DMS153 (cell line): ENCODE results near the gene TOM1L2.

Source experiments
- DNase-seq: peaks from one replicate; lab custom pipeline; 2025; lab: John Stamatoyannopoulos, UW

TOM1L2 gene

DNA sequence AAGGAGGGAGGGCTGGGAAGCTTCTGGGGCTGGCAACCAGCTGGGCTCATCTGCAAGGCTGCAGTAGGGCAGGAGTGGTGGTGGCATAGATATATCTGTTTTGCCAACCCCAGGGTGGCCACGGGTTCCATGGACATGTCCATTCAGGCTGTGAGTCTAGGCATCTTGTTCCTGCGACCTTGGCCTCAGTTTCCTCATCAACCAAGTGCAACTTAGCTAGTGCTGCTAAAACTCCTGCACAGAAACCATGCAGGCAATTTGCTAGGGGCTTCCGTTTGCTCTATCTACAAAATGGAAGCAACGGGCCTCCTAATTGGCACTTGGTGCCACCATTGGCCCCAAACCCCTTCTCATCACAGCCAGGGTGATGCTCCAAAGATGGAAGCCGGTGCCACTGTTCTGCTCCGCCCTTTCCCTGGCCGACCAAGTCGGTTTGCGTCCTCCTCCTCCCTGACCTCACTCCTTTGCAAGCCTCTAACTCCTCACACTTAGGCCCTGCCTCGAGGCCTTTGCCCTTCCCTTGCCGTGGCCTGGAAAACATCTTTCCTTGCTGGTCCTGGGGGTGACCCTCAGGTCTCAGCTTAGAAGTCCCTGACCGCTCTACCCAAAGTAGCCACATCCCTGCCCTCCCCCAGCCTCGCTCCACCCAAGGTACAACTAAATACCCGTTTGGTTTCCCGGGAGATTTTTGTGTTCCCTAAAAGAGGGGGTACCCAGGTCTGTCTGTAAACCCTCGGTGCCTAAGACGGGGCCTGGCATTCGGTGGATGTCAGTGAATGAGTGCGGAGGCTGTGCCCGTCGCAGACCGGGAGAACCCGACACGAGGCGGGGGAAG is 136.6 kb downstream of the TOM1L2 start:
- no peak for DNase-seq

GRCh38 chr17:17834974-17835373 is 137.2 kb downstream of the TOM1L2 start:
- DNase-seq, result no peak

DNA sequence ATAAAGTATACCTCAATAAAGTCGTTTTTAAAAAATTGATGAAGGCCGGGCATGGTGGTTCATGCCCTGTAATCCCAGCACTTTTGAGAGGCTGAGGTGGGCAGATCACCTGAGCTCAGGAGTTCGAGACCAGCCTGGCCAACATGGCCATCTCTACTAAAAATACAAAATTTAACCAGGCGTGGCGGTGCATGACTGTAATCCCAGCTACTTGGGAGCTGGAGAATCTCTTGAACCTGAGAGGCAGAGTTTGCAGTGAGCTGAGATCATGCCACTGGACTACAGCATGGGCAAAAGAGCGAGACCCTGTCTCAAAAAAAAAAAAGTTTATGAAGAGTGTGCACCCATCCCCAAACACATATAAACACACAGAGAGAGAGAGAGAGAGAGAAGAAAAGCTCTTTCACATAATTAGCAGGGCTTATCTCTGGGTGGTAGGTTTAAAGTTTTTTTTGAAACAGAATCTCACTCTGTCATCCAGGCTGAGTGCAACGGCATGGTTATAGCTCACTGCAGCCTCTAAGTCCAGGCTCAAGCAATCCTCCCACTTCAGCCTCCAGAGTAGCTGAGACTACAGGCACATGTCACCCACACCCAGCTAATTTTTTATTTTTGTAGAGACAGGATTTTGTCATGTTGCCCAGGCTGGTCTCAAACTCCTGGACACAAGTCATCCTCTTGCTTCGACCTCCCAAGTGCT is 138.4 kb downstream of the TOM1L2 start:
- DNase-seq, result no peak

- no peak for DNase-seq
Measured at GRCh38 chr17:17832032-17832363, 140.2 kb downstream of the TOM1L2 start.

DNA sequence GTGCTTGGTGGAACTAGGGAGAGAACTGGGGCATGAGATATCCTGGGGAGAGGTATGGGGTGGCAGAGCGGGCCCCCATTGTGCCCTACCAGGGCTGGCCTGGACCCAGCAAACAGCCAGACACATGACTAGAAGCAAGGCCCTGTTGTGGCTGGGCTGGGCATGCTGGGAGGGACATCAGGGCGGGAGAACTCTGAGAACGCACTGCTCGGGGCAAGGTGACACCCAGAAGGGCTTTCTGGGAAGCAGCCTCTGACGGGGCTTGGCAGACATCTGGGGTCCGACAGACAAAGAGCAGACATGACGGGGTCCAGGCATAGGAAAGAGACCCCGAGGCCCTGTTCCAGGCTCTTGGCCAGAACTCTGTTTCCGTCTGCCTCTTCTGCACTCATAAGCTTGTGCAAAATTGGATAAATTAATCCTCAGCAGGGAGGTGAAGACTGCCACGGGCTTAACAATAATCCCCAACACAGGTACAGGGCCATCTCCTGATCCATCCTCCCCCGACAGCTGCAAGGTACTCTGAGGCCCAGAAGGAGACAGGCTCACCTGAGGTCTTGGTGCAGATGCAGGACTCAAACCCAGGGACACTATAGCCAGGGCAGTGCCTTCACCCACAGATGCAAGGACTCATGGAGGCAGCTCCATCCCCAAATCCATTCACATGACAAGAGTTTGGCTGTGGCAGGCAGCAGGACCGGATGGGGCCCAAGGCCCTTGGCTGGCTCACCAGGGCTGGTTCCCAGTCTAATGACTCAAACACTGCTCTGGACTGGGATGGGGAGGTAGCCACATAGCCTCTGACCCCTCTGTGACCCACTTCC is 140.8 kb downstream of the TOM1L2 start:
- DNase-seq, result no peak

GRCh38 chr17:17830740-17831207 is 141.4 kb downstream of the TOM1L2 start:
- DNase-seq, result no peak

DNA sequence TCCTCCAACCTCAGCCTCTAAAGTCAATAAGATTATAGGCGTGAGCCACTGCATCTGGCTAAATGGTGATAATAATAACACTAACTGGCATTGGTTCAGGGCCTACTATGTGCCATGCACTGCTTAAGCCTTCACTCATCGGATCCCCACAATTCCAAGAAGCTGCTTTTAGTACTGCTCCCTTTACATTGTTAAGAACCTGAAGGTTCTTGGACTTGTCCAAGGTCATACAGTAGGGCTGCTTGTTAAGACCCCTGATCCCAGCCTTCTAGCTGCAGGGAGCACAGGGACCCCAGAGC is 142.0 kb downstream of the TOM1L2 start:
- DNase-seq, result no peak

GRCh38 chr17:17827826-17828621 is 144.2 kb downstream of the TOM1L2 start:
- DNase-seq, result no peak

DNA sequence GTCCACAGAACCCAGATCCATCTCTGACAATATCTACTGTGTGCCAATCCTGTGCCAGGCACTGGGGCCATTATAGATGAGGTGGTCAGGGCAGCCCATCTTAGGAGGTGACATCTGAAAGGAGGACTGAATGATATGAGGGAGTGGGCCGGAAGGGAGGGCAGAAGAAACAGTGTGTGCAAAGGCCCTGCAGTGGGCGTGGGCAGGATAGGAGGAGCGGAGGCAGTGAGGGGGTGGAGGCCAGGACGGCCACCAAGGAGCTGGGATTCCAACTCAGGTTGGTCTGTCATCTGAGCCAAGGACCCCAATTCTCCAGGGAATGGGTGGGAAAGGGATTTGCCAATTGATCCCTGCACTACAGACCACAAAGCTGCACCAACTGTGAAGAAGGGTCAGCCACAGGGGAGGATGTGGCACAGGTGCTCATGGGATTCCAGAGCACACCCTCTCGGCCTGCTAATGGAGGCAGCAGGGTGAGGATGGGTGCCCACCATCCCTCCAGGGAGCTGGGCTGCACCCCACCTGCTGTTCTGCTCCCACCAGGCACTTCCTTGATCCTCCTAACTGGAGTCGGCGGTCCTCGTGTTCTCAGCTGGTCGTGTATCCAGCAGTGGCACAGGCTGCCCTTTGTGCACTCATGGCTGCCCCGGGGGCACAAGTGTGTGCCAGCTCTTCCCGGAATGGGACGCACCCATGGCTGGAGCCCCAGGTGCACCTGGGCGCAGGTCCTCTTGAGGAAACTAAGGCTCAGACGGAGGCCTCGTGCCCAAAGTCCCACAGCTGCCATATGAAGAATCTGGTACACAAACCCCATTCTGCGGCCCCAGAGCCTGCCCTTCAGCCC is 145.0 kb downstream of the TOM1L2 start:
- no peak for DNase-seq

DNA sequence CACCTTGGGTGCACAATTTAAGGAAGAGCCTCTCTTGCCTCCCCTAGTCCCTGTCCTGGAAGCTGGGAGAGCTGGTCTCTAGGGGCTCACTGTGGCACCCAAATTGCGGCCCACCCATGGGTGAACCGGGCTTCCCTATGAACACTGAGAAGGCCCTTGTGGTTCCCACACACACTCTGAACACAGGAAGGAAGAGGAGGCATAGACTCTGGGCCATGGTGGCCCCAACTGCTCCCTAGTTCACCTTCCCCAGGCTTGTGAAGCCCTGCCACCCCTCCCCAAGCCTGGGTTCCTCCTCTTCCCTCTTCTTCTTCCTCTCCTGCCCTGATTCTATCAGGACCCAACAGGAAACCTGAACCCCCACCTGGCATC is 145.9 kb downstream of the TOM1L2 start:
- no peak for DNase-seq

DNA sequence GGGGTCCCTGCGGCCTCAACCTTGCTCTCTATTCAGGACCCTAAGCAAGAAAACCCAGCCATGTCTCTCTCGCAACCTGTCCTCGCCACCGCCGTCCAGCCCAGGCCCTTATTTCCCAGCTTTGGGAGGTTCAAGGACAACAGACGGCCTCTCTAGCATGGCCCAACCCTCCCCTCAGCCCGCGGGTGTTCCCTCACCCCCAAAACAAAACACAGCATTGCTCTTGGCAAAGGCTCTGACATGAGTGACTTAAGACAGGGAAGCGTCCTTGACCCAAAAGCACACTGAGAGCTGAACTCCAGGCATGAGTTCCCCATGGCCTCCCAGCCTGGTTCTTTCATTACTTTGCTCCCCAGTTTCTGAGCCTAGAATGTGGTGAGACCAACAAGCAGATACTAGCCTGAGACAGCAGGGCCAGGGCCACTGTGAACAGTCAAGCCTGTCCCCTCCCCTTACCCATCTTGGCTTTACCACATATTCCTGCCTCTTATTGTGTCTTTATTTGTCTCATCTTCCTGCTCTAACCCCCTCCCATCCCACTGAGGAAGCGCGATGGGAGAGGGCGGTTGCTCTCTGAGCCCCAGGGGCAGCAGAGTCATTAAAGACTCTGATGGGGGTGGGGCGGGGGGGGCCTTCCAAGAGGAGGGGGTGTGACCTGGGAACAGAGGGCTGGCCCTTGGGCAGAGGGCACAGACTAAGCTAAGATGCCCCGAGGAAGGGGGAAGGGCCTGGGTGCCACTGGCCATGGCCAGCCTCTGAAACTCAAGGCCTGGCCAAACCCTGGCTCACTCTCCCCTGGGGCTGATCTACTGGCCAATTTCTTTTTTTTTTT is 147.2 kb downstream of the TOM1L2 start:
- no peak for DNase-seq

- no peak for DNase-seq
Measured at GRCh38 chr17:17824119-17824782, 147.9 kb downstream of the TOM1L2 start.

DNA sequence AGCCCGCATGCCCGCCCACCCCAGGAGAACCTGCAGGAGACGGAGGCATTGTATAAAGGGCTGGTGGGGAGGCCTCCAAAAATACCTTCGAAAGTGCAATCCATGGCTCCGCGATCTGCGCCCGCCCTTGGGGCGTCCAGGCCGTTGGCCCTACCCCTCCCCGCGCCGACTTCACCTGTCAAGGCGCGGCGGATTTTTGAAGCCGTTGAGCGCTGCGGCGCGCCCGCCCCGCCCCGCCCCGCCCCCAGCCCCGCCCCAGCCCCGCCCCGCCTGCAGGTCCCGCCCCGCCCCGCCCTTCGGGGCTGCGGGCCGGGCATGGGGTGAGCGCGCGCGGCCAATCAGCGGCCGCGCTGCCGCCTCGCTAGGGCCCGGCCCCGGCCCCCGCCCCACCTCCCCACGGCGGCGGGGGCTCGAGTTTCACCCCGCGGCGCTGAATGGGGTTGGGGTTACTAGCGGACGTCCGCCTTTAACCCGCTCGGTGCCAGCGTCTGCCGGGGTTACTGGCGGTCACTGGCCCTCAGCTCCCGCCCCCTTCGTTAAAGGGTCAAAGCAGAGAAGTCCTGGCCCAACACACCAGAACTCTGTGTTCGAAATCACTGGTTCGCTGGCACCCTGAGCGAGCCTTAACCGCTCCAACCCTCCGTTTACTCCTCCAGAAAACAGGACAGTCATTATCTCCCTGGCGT is 148.6 kb downstream of the TOM1L2 start:
- peak; percentile 38 for DNase-seq

DNA sequence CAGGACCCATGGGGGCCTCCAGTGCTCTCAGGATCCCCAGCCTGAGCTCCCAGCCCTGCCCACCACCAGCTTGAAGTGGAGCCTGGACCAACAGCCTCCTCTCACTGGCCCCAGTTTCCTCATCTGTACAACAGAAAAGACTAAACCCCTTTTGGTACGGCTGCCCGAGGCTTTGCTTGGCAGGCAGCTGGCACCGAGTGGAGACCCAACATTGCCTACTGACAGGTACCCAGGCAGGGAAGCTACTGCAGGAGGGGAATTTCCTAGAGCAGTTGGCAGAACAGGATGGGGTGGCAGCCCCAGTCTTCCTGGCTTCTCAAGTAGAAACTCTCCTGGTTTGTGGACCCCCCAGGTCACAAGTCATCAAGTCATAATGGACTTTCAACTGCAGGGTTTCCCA is 149.6 kb downstream of the TOM1L2 start:
- no peak for DNase-seq

DNA sequence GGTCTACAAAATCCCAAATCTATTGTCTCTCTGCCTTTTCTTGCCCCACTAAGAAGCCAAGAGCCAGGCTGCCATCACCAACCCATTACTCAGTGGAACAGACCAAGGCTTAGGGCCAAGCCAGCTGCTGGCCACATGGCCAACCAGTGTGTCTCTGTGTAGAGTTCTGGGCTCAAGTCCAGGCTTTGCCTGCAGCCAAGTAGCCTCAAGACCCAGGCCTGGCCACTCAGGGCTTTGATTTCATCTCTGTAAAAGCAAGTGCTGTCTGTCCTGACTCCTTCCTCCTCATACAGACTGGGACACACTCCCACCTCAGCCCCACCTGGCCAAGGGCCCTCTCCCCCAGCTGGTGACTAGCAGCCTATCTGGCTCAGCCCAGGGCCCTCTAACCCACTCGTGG is 150.0 kb downstream of the TOM1L2 start:
- DNase-seq, result no peak

DNA sequence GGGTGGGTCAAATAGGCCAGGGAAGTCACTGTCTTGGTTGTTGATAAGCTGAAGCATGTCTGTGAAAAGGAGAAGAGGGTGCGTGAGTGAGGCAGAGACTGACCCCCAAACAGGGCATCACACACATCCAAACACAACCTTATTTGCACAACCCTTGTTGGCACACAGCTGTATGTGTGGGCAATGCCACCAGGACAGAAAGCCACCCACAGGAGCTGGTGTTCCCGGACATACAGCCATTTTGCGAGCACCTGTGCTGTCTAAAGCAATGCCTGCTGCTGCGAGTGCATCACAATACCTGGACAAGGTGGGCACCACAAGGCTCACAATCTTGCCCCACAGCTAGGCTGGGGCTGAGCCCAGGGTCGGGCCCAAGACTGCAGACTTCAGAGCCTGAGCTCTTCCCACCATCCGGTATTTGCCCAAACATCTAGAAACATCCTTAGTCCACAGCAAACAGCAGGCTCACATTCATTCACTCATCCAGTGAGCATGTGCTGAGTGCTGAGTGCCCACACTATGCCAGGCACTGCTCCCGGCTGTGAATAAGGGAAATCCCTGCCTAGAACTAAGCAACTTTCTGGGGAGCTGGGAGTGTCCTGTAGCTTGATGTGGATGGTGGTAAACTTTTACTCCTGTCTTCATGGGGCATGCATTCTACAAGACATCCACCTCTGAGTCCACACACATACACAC is 151.6 kb downstream of the TOM1L2 start:
- DNase-seq, result no peak

DNA sequence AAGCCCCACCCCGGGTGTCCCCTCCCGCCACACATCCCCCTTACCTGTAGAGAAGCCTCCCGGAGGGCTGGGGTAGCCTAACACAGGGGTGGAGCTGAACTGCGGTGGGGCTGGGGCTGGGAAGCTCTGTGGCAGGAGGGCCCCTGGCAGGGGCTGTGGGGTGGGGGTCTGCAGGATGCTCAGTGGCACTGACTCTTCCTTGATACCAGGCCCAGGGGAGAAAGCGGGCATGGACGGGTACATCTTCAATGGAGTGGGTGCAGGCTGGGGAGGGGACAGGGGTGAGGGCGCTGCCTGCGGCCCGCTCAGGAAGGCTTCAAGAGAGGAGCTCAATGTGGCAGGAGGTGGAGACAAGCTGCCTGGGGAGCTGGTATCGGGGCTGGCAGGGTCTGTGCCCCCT is 152.2 kb downstream of the TOM1L2 start:
- DNase-seq, result no peak

DNA sequence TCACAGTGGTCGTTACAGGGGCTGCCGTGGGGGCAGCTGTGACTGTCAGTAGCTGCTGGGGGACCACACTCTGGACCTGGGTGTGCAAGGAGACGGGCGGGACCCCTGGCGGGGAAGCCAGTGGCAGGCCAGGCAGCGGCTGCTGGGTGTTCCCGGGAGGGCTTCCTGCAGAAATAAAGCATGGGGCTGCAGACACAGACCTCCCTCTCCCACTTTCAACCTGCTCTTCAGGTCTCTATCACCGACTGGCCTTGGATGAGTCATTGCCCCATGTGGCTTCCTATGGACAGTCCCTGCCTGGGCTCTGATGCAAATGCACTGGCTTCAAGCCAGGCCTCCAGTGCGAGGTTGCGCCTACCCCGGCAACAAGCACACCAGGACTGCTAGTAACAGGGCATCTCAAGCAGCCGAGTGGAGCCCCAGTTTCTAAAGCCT is 152.6 kb downstream of the TOM1L2 start:
- DNase-seq, result no peak
